GM18502 (cell line): ENCODE results near the gene NXF3.
"Not testable (repeated sequence)": the region's sequence is repeated elsewhere in the genome, so short reads cannot be mapped to it uniquely, and the experiment has no call there.

ENCODE experiments used
- ATAC-seq: cut with Tn5 transposase; IDR thresholded peaks from one replicate; pipeline ENCODE4 v1.9.1; 2021; ENCODE audit warnings: mild to moderate bottlenecking; ENCODE audit not compliant: unreplicated experiment, poor library complexity

The NXF3 gene

DNA sequence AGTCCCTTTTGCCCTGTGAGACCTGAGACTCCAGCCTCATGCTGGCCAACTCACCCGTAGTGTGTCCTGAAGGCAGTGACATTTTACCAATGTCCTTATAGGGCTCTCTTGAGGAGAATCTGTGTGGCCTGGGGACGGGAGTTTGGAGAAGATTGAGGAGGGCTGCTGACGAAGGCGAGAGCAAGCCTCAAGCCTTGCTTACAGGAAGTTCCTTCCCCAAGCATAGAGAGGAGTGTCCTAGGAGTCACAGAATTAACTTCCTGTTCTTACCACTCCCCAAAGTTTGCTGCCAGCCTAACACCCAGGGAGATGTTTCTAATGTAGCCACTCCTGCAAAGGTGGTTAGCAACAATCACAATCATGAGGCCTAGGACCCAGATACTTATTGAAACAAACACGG, at the start of gene NXF3:
TSS of gene NXF3 (minus strand) at position 202 of the 400 bp plus-strand sequence. CDS start at position 82, 120 bp downstream.
- ATAC-seq, result no peak

GRCh38 chrX:103136528-103136927, 43.6 kb upstream of the NXF3 start:
- not testable (repeated sequence) for ATAC-seq

- no peak for ATAC-seq
Measured at GRCh38 chrX:103124284-103124683, 31.3 kb upstream of the NXF3 start.

- ATAC-seq, result no peak
Measured at GRCh38 chrX:103120748-103121147, 27.8 kb upstream of the NXF3 start.

DNA sequence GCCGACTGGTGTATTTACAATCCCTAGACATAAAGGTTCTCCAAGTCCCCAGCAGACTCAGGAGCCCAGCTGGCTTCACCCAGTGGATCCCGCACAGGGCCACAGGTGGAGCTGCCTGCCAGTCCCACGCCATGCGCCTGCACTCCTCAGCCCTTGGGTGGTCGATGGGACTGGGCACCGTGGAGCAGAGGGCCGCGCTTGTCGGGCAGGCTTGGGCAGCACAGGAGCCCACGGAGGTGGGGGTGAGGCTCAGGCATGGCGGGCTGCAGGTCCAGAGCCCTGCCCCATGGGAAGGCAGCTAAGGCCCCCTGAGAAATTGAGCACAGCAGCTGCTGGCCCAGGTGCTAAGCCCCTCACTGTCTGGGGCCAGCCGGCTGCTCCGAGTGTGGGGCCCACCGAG, 24.0 kb upstream of the NXF3 start:
- ATAC-seq, result not testable (repeated sequence)

GRCh38 chrX:103109497-103109896, 16.6 kb upstream of the NXF3 start:
- not testable (repeated sequence) for ATAC-seq

DNA sequence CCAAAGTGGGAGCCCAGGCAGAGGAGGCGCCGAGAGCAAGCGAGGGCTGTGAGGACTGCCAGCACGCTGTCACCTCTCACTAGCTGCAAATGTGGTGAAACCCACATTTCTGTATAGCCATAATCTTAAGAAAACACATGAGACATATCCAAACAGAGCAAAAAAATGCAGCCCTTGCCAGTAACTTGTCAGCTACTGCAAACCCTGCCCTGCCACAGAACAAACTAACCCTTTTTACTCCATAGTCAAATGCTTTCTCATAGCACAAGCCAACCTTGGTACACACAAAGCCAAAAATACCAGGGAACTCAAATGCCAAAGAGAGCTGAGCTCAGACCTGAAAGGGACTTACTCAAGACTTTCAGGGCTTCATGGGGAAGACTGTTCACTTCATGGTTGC, 14.9 kb upstream of the NXF3 start:
- no peak for ATAC-seq

- not testable (repeated sequence) for ATAC-seq
Measured at GRCh38 chrX:103107227-103107737, 14.3 kb upstream of the NXF3 start.

DNA sequence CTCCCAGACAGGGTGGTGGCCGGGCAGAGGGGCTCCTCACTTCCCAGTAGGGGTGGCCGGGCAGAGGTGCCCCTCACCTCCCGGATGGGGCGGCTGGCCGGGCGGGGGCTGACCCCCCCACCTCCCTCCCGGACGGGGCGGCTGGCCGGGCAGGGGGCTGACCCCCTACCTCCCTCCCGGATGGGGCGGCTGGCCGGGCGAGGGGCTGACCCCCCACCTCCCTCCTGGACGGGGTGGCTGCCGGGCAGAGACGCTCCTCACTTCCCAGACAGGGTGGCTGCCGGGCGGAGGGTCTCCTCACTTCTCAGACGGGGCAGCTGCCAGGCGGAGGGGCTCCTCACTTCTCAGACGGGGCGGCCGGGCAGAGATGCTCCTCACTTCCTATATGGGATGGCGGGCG, 11.4 kb upstream of the NXF3 start:
- not testable (repeated sequence) for ATAC-seq

DNA sequence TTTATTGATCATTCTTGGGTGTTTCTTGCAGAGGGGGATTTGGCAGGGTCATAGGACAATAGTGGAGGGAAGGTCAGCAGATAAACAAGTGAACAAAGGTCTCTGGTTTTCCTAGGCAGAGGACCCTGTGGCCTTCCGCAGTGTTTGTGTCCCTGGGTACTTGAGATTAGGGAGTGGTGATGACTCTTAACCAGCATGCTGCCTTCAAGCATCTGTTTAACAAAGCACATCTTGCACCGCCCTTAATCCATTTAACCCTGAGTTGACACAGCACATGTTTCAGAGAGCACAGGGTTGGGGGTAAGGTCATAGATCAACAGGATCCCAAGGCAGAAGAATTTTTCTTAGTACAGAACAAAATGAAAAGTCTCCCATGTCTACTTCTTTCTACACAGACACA, 10.9 kb upstream of the NXF3 start:
- not testable (repeated sequence) for ATAC-seq

- no peak for ATAC-seq
Measured at GRCh38 chrX:103101299-103102042, 8.5 kb upstream of the NXF3 start.

GRCh38 chrX:103100484-103100883, 7.5 kb upstream of the NXF3 start:
- no peak for ATAC-seq

DNA sequence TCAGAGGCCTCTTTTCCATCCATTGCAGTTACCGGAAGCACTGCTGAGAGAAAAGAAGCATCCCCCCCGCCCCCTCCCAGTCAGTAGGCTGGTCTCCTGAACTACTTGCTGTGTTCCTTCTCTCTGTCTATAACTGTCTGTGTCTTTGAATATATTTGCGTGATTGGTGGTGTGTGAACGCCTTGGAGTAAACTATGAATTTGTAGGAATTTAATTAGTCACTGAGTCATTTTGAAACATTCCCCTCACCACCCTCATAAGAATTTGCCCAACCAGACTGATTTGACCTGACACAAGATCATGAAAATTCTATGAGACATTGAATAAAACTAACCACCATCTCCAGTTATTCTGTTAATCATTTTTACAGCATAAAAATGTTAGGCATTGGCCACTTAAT, 6.7 kb upstream of the NXF3 start:
- ATAC-seq, result no peak

DNA sequence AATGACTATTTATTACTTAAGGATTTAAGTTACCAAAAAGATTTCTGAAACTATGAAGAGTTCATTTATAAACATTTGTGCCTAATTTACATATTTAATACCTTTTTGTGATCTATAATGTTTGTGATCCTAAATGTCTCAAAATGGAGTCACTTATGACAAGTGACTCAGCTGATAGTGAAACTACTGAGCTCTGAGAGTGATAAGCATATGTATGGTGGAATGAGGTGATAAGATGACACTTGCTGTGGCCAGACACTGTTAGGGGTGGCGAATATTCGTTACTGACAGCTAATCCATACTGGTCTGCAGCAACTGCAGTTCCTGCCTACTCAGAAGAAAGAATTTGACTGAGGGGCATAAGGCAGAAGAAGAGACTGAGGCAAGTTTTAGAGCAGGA, 5.5 kb upstream of the NXF3 start:
- no peak for ATAC-seq

- ATAC-seq, result no peak
Measured at GRCh38 chrX:103081051-103081450, 11.9 kb downstream of the NXF3 start.

GRCh38 chrX:103073467-103073866, 19.5 kb downstream of the NXF3 start:
- ATAC-seq, result no peak

GRCh38 chrX:103066606-103067005, 26.3 kb downstream of the NXF3 start:
- no peak for ATAC-seq

DNA sequence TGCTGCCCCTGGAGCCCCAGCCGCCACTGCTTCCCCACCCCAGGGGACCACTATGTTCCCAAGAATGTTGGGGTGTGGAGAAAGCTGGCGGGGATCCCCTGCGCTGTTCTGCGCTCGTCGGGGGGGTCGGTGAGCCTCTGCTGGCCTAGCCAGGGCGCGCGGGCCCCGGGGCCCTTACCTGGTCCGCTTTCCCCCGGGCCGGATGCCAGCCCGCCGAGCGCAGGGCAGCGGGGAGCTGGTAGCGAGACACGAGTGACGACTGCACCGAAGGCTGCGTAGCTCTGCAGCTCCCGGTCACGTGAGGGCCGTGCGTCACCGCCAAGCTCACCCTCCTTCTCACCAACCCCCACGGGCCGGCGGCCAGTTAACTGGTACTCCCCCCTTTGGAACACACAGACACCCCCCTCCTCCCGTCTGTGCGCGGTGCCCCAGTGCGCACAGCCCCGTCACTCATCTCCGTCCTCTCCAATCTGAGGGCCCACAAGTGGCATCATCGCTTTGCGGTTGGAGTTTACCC, 29.0 kb downstream of the NXF3 start, which contains the start of gene BEX1:
TSS of gene BEX1 (minus strand) at position 254 of the 517 bp plus-strand sequence. CDS start 897 bp downstream, outside the sequence.
- no peak for ATAC-seq

DNA sequence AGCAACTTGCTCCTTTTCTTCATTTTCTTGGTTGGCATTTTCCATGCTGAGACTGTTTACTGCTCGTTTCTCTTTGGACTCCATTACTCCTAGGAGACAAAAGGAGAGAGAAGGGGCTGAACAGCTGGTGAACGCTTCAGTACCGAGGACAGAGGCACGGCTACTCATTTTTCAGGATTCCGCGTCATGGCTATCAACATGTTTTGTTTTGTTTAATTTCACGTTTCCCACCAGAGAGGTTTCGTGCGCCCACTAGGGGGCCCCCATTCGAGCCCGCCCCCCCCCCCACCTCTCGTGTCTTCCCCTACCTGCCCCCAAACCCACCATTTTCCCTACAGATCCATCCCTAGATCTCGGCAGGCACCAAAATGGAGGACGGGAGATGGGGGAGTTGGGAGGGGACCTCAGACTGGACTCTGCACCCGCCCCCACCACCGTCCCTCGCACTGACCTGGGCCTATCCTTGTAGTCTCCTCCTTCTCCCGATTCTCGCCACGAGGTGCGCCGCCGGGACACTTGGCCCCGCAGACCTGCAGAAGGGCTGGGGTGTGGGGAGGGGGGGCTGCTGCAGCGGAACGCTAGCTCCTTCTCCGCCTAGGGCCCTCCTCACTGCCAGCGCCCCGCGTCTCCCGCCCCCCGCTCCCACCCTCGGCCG, 29.6 kb downstream of the NXF3 start:
- no peak for ATAC-seq

- no peak for ATAC-seq
Measured at GRCh38 chrX:103061486-103061885, 31.5 kb downstream of the NXF3 start.

- ATAC-seq, result no peak
Measured at GRCh38 chrX:103056902-103057301, 36.0 kb downstream of the NXF3 start.
